GM12878 (cell line): ENCODE data around the gene PRRT1. TPM values are rescaled to one million over a fixed set of nuclear protein-coding genes. Genes with fewer than 3 reads are reported as not detected.
A peak's percentile ranks its signal among the peaks of the same experiment; 100 is the strongest.

Experiments used
- ATF3 ChIP-seq: IDR thresholded peaks from 2 replicates; pipeline ENCODE4 v1.6.1; 2011; ENCODE audit warnings: low read depth, mild to moderate bottlenecking, low read length, moderate library complexity, borderline replicate concordance; ENCODE audit errors: extremely low read depth
- ATF7 ChIP-seq: fragments of 450-650 bp; IDR thresholded peaks from 2 replicates; pipeline ENCODE4 v1.6.1; 2016; ENCODE audit warnings: low read depth, mild to moderate bottlenecking
- BACH1 ChIP-seq: fragments of 450-650 bp; IDR thresholded peaks from 2 replicates; pipeline ENCODE4 v1.6.1; 2017; ENCODE audit warnings: mild to moderate bottlenecking, borderline replicate concordance
- BCL11A ChIP-seq: IDR thresholded peaks from 2 replicates; pipeline ENCODE4 v1.6.1; 2011; ENCODE audit warnings: low read depth, low read length
- DPF2 ChIP-seq: fragments of 450-650 bp; IDR thresholded peaks from 2 replicates; pipeline ENCODE4 v1.6.1; 2017; ENCODE audit warnings: mild to moderate bottlenecking
- EED ChIP-seq: sonication (generic); IDR thresholded peaks from 2 replicates; pipeline ENCODE4 v1.6.1; 2016; ENCODE audit warnings: antibody characterized with exemption, low read depth
- ETV6 ChIP-seq, 2 experiments: fragments of 450-650 bp in 1 of 2; IDR thresholded peaks in 1 of 2; conservative IDR thresholded peaks in 1 of 2; 2 replicates each; pipeline ENCODE4 v1.6.1; 2014; ENCODE audit warnings: antibody characterized with exemption in 1 of 2, borderline replicate concordance in 1 of 2, low read depth in 1 of 2, mild to moderate bottlenecking in 1 of 2, moderate library complexity in 1 of 2
- IRF4 ChIP-seq: IDR thresholded peaks from 2 replicates; pipeline ENCODE4 v1.6.1; 2011; ENCODE audit warnings: low read depth, low read length
- JUNB ChIP-seq: IDR thresholded peaks from 2 replicates; pipeline ENCODE4 v1.6.1; 2016; ENCODE audit warnings: antibody characterized with exemption, mild to moderate bottlenecking
- KAT2A ChIP-seq: conservative IDR thresholded peaks from 2 replicates; pipeline ENCODE4 v1.6.1; 2011; ENCODE audit warnings: low read depth, low read length; ENCODE audit not compliant: control insufficient read depth
- KLF5 ChIP-seq: fragments of 450-650 bp; IDR thresholded peaks from 2 replicates; pipeline ENCODE4 v1.6.1; 2014; ENCODE audit warnings: mild to moderate bottlenecking; ENCODE audit not compliant: partially characterized antibody
- MEF2B ChIP-seq: fragments of 450-650 bp; IDR thresholded peaks from 2 replicates; pipeline ENCODE4 v1.6.1; 2018; ENCODE audit warnings: mild to moderate bottlenecking, moderate library complexity; ENCODE audit not compliant: partially characterized antibody, poor library complexity, severe bottlenecking
- MTA2 ChIP-seq: fragments of 450-650 bp; IDR thresholded peaks from 2 replicates; pipeline ENCODE4 v1.6.1; 2016; ENCODE audit warnings: low read depth, mild to moderate bottlenecking, moderate library complexity
- MYB ChIP-seq: fragments of 150-350 bp; IDR thresholded peaks from 2 replicates; pipeline ENCODE4 v1.6.1; 2014; ENCODE audit warnings: mild to moderate bottlenecking, low read depth, low read length, borderline replicate concordance
- MYC ChIP-seq: IDR thresholded peaks from 2 replicates; pipeline ENCODE4 v1.6.1; 2011; ENCODE audit warnings: mild to moderate bottlenecking, low read length, moderate library complexity, inconsistent platforms; ENCODE audit not compliant: insufficient read depth, insufficient replicate concordance, insufficient read length, severe bottlenecking
- POLR2A ChIP-seq: IDR thresholded peaks from 2 replicates; pipeline ENCODE4 v1.6.1; 2011; ENCODE audit warnings: low read depth, mild to moderate bottlenecking, low read length
- POLR2AphosphoS2 ChIP-seq: IDR thresholded peaks from 2 replicates; pipeline ENCODE4 v1.6.1; 2011; ENCODE audit warnings: low read depth, mild to moderate bottlenecking, low read length, improper control_type of control experiment, moderate library complexity
- PRDM15 ChIP-seq: fragments of 450-650 bp; formaldehyde crosslinking; IDR thresholded peaks from 2 replicates; pipeline ENCODE4 v1.4.0; 2020; ENCODE audit warnings: mild to moderate bottlenecking, moderate library complexity
- RB1 ChIP-seq: fragments of 450-650 bp; formaldehyde crosslinking; IDR thresholded peaks from 2 replicates; pipeline ENCODE4 v1.6.1; 2017; ENCODE audit warnings: mild to moderate bottlenecking, borderline replicate concordance
- RBBP5 ChIP-seq: fragments of 200-600 bp; sonication (generic); conservative IDR thresholded peaks from 2 replicates; pipeline ENCODE4 v1.6.1; 2016
- SMAD1 ChIP-seq: fragments of 450-650 bp; IDR thresholded peaks from 2 replicates; pipeline ENCODE4 v1.6.1; 2018; ENCODE audit warnings: mild to moderate bottlenecking, low read depth; ENCODE audit not compliant: partially characterized antibody
- SPI1 ChIP-seq: IDR thresholded peaks from 2 replicates; pipeline ENCODE4 v1.6.1; 2011; ENCODE audit warnings: low read depth, mild to moderate bottlenecking, low read length, moderate library complexity, borderline replicate concordance; ENCODE audit not compliant: insufficient read depth
- SREBF2 ChIP-seq: IDR thresholded peaks from 2 replicates; pipeline ENCODE4 v1.6.1; 2012; ENCODE audit warnings: mild to moderate bottlenecking, low read length
- SUPT20H ChIP-seq: IDR thresholded peaks from 2 replicates; pipeline ENCODE4 v1.6.1; 2011; ENCODE audit warnings: low read depth, mild to moderate bottlenecking, low read length, moderate library complexity, borderline replicate concordance; ENCODE audit not compliant: control insufficient read depth
- YY1 ChIP-seq: IDR thresholded peaks from 2 replicates; pipeline ENCODE4 v1.6.1; 2011; ENCODE audit warnings: low read depth, mild to moderate bottlenecking, low read length
- ZBED1 ChIP-seq: IDR thresholded peaks from 2 replicates; pipeline ENCODE4 v1.6.1; 2016; ENCODE audit warnings: borderline replicate concordance
- ZNF217 ChIP-seq: fragments of 450-650 bp; IDR thresholded peaks from 2 replicates; pipeline ENCODE4 v1.6.1; 2017; ENCODE audit warnings: antibody characterized with exemption, mild to moderate bottlenecking
- ZNF274 ChIP-seq: IDR thresholded peaks from one replicate; pipeline ENCODE4 v1.8.0; 2011; ENCODE audit not compliant: insufficient read length, insufficient read depth
- polyA plus RNA-seq, 11 experiments: library from polyadenylated mRNA; depleted of rRNA in 4 of 11; unstranded in 6 of 11; stranded (reverse) in 5 of 11; fragments of >200 nt; fragmentation: Nextera tagmentation in 4 of 11; fragmentation: Illumina TruSeq in 1 of 11; extraction: Ambion mirVana in 4 of 11; extraction: Trizol in 1 of 11; gene quantifications; 1 replicate in 1 of 11; 2 replicates in 10 of 11; pipeline versions ENCODE4 v1.2.1 to v1.2.3, GENCODE V29; 2011 to 2016; ENCODE audit warnings: inconsistent platforms in 2 of 11, missing spikeins in 2 of 11, low read depth in 1 of 11
- total RNA-seq, 4 experiments: library from RNA; depleted of rRNA in 3 of 4; stranded (reverse); fragments of >200 nt in 3 of 4; fragmentation: Illumina TruSeq in 1 of 4; extraction: Trizol in 1 of 4; gene quantifications; 2 replicates each; pipeline versions ENCODE4 v1.2.1 to v1.2.3, GENCODE V29; 2013 to 2021

Gene PRRT1
- total and polyA plus RNA-seq, 10 of the 15 experiments (the other 5 are each of a cell fraction or from before 2014, with no cell fraction given) = 0.04 to 0.15 (median 0.10) TPM; not detected in 6

GRCh38 chr6:32177788-32178546, 26.2 kb upstream of the PRRT1 start, which contains the start of gene RNF5 (continued):
- TF ChIP-seq ETV6 (conservative IDR thresholded peaks at IDR 0.05 in 1 of 2, IDR thresholded peaks at IDR 0.05 in 1 of 2; ENCODE audit: borderline replicate concordance in 1 of 2, low read depth in 1 of 2) (no peak), BACH1 (no peak), ZNF274 (no peak), KAT2A (no peak), YY1 (peak; percentile 61; the same call in 1 of the 2 replicates), MEF2B (peak; percentile 38), ATF7 (peak; percentile 58), IRF4 (no peak), RB1 (no peak), MTA2 (no peak), POLR2AphosphoS2 (no peak), JUNB (no peak), SREBF2 (no peak), SMAD1 (no peak), EED (0 out of 2 replicates have a peak, but pooled peaks have one; percentile 9), KLF5 (peak; percentile 97), SUPT20H (no peak), ZBED1 (no peak; the same call in 1 of the 2 replicates), ATF3 (no peak), MYC (no peak), POLR2A (no peak; the same call in none of the 2 replicates), BCL11A (no peak), ZNF217 (no peak), SPI1 (peak; percentile 95), RBBP5 (no peak), MYB (no peak), DPF2 (peak; percentile 99), PRDM15 (CRISPR knock-in tag) (no peak)
